ENCODE data around the gene SELPLG. TPM values are rescaled to one million over a fixed set of nuclear protein-coding genes. Genes with fewer than 3 reads are reported as not detected.

Gene SELPLG
- polyA plus RNA-seq, 1 donor from 2014 or later = 0.62 TPM

DNA sequence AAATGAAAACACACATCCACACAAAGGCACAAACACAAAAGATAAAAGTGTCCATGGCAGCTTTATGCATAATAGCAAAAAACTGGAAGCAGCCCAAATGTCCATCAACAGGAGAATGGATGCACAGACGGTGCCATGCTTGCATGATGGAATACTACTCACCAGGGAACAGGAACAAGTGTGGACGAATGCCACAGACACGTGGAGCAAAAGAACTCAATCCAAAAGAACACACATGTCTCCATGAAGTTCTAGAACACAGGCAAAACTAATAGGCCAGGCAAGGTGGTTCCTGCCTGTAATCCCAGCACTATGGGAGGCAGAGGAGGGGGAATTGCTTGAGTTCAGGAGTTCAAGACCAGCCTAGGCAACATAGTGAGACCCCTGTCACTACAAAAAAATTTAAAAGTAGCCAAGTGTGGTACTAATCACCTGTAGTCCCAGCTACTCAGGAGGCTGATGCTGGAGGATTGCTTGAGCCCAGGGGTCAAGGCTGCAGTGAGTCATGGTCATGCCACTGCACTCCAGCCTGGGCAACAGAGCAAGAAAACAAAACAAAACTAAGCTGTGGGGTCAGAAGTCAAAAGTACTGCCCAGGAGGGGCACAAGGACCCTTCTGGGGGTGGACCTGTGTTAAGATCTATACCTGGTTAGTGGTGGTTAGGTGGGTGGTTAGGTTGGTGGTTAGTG is 28.5 kb downstream of the SELPLG start:
- Histone ChIP-seq H3K9me2 (ENCODE audit: insufficient read depth, low read length) (no peaks in the 10 kb centered on the region), H3K4me3 (ENCODE audit: low read length) (no peak overlapping the region), H2AFZ (ENCODE audit: low read depth, low read length) (no peak overlapping the region), H3K79me2 (replicated peaks; ENCODE audit: insufficient read depth, low read length) (no peaks in the 10 kb centered on the region), H4K20me1 (ENCODE audit: insufficient read depth) (no peaks in the 10 kb centered on the region), H3K9me3 (ENCODE audit: low read length) (no peaks in the 10 kb centered on the region), H3K9ac (ENCODE audit: low read length) (no peak overlapping the region), H3K4me2 (ENCODE audit: low read length) (no peak overlapping the region), H3K36me3 (ENCODE audit: insufficient read depth, low read length) (no peaks in the 10 kb centered on the region), H3K27ac (ENCODE audit: low read length) (no peak overlapping the region), H3F3A (ENCODE audit: insufficient read depth, low read length, poor library complexity, severe bottlenecking) (no peaks in the 10 kb centered on the region), H3K27me3 (ENCODE audit: insufficient read depth, low read depth, low read length) (no peaks in the 10 kb centered on the region)
- TF ChIP-seq, protein P1, sequence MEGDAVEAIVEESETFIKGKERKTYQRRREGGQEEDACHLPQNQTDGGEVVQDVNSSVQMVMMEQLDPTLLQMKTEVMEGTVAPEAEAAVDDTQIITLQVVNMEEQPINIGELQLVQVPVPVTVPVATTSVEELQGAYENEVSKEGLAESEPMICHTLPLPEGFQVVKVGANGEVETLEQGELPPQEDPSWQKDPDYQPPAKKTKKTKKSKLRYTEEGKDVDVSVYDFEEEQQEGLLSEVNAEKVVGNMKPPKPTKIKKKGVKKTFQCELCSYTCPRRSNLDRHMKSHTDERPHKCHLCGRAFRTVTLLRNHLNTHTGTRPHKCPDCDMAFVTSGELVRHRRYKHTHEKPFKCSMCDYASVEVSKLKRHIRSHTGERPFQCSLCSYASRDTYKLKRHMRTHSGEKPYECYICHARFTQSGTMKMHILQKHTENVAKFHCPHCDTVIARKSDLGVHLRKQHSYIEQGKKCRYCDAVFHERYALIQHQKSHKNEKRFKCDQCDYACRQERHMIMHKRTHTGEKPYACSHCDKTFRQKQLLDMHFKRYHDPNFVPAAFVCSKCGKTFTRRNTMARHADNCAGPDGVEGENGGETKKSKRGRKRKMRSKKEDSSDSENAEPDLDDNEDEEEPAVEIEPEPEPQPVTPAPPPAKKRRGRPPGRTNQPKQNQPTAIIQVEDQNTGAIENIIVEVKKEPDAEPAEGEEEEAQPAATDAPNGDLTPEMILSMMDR (IDR thresholded peaks at IDR 0.05; ENCODE audit: poor library complexity, severe bottlenecking) = no peak
- no peak for TF ChIP-seq RAD21 (conservative IDR thresholded peaks at IDR 0.05)

DNA sequence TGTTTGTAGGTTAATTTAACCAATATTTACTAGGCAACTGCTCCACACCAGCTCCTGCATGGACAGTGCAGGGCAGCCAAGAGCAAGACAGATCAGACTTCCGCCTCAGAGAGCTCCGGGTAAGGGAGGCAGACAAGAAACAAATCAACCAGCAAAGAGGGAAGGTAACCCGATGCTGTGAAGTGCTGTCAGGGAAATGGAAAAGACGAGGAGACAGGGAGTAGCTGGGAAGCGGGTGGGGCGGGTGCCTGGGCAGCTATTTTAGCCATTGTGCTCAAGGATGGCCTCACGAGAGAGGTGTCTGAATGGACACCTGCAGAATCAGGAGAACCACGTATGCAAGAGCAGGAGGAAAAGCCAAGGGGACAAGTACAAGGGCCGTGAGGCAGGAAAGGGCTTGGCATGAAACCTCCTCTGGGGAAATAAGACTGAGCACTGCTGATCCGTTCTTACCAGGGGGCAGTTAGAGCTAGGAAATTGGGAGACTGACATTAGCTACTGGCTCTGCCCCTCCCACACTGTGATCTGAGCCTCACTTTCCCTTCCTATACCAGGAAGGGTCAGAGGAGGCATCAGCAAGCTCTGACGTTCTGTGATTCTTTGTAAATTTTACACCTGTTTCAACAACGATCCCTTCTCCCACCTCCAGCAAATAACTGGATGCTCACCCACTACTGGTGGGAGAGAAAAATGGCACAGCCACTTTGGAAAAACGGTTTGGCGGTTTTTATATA is 29.3 kb downstream of the SELPLG start:
- Histone ChIP-seq H3K27ac (ENCODE audit: low read length) (no peak overlapping the region), H3K4me2 (ENCODE audit: low read length) (no peak overlapping the region), H3K36me3 (ENCODE audit: insufficient read depth, low read length) (no peaks in the 10 kb centered on the region), H3F3A (ENCODE audit: insufficient read depth, low read length, poor library complexity, severe bottlenecking) (no peaks in the 10 kb centered on the region), H3K9ac (ENCODE audit: low read length) (no peak overlapping the region), H3K4me3 (ENCODE audit: low read length) (no peak overlapping the region), H2AFZ (ENCODE audit: low read depth, low read length) (no peak overlapping the region), H3K79me2 (replicated peaks; ENCODE audit: insufficient read depth, low read length) (no peaks in the 10 kb centered on the region), H3K9me2 (ENCODE audit: insufficient read depth, low read length) (no peaks in the 10 kb centered on the region), H4K20me1 (ENCODE audit: insufficient read depth) (no peaks in the 10 kb centered on the region), H3K27me3 (ENCODE audit: insufficient read depth, low read depth, low read length) (no peaks in the 10 kb centered on the region), H3K9me3 (ENCODE audit: low read length) (no peaks in the 10 kb centered on the region)
- TF ChIP-seq EZH2 (IDR thresholded peaks at IDR 0.05; ENCODE audit: borderline replicate concordance, insufficient read depth, low read length, poor library complexity, severe bottlenecking) = no peak
- no peak for TF ChIP-seq MXI1 (conservative IDR thresholded peaks at IDR 0.05; ENCODE audit: poor library complexity, severe bottlenecking)
- no peak for TF ChIP-seq POLR2AphosphoS5 (IDR thresholded peaks at IDR 0.05)
- no peak for TF ChIP-seq EP300 (conservative IDR thresholded peaks at IDR 0.05; ENCODE audit: poor library complexity, severe bottlenecking)
- TF ChIP-seq TAF1 (IDR thresholded peaks at IDR 0.05; ENCODE audit: low read depth) = no peak
- no peak for TF ChIP-seq RAD21 (conservative IDR thresholded peaks at IDR 0.05)
- TF ChIP-seq, protein P2, sequence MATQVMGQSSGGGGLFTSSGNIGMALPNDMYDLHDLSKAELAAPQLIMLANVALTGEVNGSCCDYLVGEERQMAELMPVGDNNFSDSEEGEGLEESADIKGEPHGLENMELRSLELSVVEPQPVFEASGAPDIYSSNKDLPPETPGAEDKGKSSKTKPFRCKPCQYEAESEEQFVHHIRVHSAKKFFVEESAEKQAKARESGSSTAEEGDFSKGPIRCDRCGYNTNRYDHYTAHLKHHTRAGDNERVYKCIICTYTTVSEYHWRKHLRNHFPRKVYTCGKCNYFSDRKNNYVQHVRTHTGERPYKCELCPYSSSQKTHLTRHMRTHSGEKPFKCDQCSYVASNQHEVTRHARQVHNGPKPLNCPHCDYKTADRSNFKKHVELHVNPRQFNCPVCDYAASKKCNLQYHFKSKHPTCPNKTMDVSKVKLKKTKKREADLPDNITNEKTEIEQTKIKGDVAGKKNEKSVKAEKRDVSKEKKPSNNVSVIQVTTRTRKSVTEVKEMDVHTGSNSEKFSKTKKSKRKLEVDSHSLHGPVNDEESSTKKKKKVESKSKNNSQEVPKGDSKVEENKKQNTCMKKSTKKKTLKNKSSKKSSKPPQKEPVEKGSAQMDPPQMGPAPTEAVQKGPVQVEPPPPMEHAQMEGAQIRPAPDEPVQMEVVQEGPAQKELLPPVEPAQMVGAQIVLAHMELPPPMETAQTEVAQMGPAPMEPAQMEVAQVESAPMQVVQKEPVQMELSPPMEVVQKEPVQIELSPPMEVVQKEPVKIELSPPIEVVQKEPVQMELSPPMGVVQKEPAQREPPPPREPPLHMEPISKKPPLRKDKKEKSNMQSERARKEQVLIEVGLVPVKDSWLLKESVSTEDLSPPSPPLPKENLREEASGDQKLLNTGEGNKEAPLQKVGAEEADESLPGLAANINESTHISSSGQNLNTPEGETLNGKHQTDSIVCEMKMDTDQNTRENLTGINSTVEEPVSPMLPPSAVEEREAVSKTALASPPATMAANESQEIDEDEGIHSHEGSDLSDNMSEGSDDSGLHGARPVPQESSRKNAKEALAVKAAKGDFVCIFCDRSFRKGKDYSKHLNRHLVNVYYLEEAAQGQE (IDR thresholded peaks at IDR 0.05; ENCODE audit: borderline replicate concordance) = no peak
- TF ChIP-seq SMC3 (conservative IDR thresholded peaks at IDR 0.05; ENCODE audit: poor library complexity) = no peak
- TF ChIP-seq, protein P1 (IDR thresholded peaks at IDR 0.05; ENCODE audit: poor library complexity, severe bottlenecking) = no peak
